Stimulated activated CD4-positive, alpha-beta T cell treated with anti-CD3 and anti-CD28 coated beads, TNF-alpha, amount 100 ng/mL, for 1 hour (primary cell): Measurements from ENCODE around the gene GPD2.
"Not testable (repeated sequence)": the region's sequence is repeated elsewhere in the genome, so short reads cannot be mapped to it uniquely, and the experiment has no call there.

Experiments
- DNase-seq, 3 donors: peaks; one replicate each; pipeline ENCODE4 v3.0.0-alpha.2; 2020; ENCODE audit warnings: low read depth in 3 of 3, low spot score in 1 of 3

The GPD2 gene

DNA sequence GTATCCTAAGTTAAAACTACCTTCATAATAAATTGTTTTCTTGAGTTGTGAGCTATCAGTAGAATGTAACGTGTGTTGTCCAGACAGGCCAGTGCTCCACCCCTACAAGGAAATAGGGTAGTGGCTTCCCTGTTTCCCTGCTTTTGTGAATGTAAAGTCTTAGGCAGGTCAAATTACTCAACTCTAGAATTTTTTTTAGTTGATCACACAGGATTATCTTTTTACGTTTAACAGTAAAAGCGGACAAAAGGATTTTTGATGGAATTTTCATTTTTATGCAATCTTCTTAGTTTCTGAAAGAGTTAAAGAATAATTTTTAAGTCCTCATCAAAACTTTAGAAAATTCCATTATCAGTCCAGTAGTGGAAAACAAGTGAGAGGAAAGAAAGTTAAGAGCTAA lies 38.2 kb downstream of the GPD2 start:
- DNase-seq = no peak

DNA sequence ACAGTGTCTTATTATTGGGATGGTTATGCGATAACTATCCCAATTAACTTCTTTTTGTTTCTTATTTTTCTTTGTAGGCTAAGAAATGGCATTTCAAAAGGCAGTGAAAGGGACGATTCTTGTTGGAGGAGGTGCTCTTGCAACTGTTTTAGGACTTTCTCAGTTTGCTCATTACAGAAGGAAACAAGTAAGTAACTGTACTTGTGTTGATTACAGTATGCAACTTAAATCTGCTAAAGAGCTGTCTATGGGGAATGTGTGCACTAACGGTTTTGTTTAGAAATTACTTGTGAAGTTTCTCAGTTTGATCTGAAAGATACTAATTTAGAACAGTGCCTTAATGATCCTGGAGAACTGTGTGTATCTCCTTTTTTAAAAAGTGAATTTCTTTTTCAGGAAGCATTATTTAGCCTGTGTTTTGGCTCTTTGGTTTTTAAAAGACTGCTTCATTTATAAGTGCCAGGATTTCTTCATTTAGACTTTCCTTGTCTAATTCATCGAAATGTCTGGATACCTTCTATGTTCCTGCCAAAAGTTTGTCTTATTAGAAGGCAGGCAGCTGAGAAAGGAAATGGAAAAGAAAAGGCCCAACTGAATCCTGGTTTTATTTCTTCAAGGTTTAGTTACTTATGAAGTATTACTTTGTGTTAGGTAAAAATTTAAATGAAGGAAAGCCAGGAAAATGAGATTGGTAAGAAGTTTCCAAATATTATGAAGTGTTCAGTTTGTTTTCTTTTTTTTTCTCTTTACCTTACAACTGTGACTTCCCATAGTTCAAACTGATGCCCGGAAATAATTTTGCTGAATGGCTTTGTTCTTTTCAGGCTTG lies 40.1 kb downstream of the GPD2 start:
- DNase-seq = no peak

DNA sequence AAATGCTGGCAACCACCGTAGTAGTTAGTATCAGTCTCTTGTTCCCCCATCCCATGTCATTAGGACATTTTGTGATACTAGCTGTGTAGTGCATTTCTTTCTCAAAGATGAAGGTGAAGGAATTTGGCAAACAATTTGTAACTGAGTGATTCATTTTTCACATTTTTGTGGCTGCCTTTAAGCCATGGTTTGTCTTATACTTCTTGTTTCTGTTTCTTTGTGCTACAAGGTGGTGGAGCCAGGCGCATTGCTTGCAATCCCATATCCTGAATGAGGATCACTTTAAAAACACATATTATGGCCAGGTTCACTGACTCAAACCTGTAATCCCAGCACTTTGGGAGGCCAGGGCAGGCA lies 40.6 kb downstream of the GPD2 start:
- no peak for DNase-seq

DNA sequence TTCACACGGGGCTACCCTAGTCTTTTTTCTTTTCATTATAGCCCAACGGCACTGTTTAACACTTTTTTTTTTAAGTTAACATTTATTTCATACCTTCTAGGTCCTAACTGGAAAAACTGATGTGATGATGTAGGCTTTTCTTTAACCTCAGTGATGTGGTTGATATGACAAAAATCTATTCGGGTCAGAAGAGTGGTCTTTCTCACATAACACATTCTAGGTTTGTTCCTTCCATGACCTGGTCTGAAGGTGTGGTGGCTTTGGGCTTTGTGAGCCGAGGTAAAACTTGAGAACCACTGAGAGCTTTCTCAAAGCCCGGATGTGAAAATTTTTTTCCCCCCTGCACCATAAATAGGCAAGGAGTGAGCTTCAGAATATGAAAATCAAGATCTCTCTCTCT lies 44.2 kb downstream of the GPD2 start:
- DNase-seq = no peak

DNA sequence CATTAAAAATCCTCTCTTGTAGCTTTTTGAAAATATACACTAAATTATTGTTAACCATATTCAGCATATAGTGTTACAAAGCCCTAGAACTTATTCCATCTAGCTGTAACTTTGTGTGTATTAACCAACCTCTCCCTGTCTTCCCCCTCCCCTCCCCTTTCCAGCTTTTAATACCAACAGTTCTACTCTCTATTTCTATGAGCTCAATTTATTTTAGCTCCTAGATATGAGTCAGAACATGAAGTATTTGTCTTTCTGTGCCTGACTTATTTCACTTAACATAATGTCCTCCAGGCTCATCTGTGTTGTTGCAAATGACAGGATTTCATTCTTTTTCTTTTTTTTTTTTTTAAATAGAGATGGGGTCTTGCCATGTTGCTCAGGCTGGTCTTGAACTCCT lies 45.1 kb downstream of the GPD2 start:
- no peak for DNase-seq

DNA sequence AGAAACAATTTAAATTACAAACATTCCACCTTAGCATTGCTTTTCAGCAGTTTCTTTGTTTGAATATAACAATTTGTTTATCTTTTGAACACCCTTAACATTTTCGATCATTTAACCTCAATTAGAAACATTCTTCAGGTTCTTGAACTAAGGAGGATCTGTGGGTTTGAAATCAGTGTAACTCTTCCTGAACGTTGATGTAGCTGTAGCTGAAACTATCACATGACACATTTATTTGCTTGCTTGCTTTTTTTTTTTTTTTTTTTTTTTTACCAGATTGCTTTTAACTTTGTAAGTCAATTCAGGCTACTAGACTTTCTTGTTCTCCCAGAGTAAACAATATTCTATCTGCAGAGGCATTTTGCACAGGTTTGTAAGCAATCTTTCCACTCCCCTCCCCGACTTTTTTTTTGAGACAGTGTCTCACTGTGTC lies 47.6 kb downstream of the GPD2 start:
- DNase-seq = no peak

DNA sequence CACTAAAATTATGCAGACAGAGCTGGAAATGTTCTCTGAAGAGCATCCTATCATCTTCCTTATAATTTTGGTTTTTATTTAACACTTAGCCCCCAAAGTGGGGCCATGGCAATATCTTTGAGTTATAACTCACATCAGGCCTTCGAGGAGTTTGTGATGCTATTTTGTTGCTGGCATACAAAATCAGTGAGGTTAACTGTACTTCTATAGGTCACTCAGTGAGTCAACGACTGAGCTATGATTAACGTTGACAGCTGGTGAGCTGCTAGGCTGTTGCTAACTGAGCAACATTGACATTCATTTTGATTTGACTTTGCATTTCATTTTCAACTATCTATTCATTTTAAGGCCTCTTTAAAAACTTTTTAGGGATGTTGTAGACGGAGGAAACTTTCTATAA lies 50.0 kb downstream of the GPD2 start:
- no peak for DNase-seq

DNA sequence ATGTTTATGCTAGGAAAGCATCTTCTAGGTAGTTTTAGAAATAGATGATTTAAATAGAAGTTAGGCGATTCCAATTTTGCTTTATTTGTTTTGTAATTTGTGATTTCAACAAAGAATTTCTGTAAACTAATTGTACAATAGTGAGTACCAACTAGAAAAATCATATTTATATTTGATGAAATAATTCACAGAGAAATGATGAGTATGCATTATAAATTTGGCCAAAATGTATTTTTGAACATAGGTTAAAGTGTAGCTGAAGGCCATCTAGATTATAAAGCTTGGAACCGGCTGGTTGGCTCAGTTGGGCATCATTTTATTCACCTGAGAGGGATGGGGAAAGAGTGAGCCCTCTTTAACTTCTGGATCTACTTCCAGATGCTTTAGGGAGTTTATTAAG lies 50.4 kb downstream of the GPD2 start:
- DNase-seq = no peak

DNA sequence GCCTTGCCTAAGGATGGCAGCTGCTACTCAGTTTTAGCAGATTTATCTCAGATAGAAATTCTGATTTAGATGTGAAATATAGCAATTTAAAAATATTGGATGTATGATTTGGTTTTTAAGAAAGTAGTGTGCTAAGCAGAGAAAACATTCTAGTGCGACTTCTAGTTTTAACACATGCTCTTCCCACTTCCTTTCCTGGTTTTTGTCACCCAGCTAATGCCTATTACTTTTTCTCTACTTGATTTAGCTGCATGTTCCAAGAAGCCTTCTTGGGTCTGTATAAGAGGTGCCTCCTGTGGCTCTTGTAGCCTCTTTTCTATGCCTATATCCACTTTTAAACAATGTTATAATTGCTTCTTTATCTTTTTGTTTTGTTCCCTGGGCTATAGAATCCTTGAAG lies 53.0 kb downstream of the GPD2 start:
- DNase-seq = no peak

DNA sequence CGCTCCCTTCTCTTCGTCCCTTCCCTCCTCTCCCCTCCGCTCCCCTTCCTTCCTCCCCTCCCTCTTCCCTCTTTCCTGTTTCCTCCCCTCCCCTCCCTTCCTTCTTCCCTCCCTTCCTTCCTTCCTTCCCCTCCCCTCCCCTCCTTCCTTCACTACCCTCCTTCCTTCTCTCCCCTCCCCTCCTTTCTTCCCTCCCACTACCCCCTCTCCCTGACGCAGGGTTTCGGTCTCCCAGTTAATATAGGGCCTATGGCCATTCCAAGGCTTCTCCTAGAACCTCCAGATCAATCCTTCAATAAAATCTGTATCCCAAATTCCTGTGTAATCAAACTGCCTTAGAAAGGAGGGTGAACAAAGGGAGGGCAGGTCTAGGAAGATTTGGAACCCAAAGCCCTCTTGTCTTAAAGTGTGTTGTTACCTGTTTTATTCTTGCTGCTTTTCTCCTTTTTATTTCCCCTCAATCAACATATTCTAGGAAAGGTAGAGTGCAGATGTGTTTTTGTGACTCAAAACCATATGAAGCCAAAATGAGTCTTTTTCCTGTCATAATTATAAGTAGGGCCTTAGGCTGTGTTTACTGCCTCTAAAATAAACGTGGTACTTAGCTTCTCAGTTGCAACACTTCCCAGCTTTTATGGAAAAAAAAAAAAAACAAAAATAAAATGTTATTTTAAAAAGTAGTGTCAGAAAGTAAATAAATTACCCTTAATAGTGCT lies 53.7 kb downstream of the GPD2 start:
- DNase-seq = no peak

DNA sequence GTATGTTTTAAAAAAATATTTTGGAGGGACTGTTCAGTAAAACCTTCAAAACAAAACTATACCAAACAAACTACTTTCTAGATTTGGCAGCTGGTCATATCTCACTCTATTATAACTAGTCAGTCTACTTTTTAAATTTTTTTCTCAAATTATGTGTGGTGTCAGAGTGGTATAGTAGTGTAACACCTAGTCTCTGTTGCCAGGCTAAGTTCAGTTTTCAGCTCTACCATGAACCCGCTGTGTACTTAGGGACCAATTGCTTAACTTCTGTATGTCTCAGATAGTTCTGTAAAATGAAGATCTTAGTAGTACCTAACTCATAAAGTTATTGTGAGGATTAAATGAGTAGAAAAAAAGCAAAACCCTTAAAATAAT lies 54.3 kb downstream of the GPD2 start:
- no peak for DNase-seq

DNA sequence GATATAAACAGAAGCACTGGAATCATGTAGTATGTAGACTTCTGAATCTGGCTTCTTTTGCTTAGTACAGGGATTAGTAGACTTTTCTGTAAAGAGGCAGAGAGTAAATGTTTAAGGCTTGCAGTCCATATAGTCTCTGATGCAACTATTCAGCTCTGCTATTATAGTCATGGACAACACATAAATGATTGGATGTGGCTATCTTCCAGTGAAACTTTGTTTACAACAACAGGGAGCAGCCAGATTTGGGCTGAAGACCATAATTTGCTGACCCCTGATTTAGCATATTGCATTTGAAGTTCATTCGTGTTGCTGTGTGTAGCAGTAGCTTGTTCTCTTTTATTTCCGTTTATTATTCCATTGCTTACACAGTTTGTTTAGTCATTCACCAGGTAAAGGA lies 55.0 kb downstream of the GPD2 start:
- DNase-seq = no peak

DNA sequence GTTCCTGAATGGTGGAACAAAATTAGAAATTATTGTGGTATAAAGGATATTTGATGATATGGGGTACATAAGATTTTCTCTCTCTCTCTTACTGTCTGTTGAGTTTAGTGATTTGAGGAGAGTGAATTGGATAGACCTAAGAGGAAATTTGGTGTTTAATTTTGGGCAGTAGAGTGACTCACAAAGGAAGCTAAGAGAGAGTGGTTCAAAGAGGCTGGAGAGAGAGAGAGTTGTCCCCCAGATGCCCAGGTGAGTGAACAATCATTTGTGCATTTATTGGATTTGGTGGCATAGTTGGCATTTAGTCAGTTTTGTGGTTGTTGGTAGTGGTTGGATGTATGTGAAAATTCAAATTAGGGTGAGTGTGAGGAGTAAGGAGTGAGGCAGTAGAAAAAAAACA lies 56.8 kb downstream of the GPD2 start:
- DNase-seq = no peak

DNA sequence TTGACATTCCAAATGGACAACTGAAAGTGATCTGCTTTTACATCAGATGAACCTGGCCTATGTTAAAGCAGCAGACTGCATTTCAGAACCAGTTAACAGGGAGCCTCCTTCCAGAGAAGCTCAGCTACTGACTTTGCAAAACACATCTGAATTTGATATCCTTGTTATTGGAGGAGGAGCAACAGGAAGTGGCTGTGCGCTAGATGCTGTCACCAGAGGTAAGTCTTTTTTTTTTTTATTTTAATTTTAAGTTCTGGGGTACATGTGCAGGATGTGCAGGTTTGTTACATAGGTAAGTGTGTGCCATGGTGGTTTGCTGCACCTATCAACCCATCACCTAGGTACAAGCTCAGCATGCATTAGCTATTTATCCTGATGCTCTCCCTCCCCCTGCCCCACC lies 59.8 kb downstream of the GPD2 start:
- DNase-seq = not testable (repeated sequence)

DNA sequence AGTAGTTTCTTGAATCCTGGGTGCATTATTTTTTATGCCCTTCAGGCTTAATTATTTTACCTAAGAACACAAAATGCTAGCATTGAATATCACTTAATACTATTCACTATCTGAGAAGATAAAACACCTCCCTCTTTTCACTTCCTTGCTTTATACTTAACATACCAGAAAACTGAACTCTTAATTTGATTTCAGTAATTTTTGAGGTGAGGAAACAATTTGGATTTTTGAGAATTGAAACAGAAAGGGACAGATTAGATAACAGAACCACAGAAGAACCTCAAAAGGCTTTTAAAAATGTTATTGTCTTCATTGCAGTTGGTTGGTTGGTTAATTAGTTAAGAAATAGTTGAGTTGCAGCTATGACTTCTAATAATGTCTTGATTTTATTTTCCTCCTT lies 69.5 kb downstream of the GPD2 start:
- no peak for DNase-seq

DNA sequence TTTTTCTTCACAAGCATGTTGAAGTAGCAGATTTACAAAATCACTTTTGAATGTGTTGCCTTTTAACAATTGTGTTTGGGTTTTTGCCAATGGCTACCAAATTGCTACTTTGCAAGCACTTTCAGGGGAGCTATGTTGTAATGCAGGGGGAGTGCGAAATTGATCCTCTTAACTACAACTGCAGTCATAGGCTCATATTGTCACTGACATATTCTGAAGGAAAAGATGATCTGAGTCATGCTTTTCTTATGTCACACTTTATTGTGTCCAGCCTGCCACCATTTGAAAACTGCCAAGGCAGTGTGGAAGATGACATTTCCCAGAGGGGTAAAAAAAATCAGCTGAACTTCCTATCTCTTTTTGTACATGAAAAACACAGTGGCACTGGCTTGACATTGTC lies 74.9 kb downstream of the GPD2 start:
- no peak for DNase-seq

DNA sequence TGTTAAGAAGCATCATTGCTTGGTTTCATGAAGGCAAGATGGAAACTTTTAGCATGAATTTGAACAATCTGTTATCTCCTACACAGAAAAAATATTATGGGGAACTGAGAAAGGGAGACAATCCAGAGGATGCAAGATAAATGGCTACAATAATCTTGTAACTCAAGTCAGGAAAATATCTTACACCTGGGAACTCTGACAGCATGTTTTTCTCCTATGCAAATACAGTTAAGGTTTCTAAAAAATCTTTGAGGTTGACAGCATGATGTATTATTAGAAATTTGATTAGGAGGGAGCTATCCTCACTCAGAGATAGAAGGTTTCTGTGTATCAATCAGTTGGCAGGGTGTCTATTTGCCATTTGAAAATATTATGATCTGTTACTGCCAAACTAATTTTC lies 75.6 kb downstream of the GPD2 start:
- DNase-seq = no peak

DNA sequence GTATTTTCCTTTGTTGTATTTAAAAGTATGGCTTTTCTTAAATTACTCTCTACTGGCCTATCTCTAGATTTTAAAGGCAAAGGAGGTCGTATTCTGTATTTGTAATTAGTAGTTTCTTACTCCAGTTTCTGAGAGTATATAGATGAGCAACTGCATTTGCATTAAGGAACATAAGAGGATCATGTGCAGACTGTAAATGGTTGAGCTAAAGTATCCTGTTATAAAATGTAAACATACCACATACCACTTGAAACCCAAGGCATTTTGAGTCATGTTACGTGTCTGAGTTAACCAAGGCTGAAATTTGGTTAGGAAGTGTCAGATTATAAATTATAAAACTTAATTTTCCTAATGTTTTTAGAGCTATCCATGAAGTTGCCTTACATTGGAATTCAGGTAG lies 76.3 kb downstream of the GPD2 start:
- DNase-seq = no peak

DNA sequence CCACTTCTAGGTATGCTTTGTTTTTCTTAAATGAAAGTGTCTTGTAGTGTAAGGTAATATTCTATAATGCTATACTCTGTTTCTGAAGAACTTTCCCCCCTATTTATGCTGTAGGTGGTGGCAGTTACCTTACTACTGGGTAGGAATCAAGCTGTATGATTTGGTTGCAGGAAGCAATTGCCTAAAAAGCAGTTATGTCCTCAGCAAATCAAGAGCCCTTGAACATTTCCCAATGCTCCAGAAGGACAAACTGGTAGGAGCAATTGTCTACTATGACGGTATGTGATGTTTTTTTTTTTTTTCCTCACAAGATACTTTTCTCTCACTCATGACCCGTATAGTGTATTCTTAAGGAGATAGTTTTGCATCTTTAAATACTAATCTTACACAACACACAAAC lies 77.0 kb downstream of the GPD2 start:
- DNase-seq = no peak

DNA sequence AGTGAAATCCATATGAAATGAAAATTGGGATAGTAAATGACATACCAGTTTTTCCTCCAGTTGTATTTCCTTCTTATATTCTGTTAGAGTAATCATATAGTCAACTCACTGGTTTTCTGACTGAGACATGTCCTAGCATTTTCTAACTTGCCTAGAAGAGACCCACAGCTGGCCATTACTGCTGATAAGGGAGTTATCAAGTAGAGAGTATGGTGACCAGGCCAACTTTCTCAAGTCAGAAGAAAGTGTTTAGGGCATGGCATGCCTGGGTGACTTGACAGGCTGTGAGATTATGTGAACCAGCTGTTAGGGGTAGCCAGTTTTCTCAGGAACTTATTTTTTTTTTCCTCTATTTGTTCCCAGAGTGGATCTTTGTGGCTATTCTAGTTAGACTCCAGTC lies 81.2 kb downstream of the GPD2 start:
- DNase-seq = no peak

DNA sequence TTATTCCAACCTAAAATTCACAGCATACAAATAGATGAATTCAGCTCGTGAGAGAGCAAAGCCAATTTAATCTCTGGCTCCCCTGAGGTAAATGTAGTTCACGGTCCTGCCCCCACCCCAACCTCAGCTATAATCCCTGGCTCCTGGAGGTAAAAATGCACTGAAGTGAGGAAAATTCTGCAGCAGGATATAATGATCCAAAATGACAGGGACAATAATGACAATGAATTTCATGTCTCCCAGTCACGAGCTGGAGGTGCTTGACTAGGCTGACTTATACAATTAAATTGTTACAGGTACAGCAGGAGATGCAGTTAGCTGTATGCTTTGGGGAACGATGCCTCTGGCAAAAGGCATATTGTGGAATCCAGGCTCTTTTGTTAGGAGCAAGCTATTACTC lies 82.0 kb downstream of the GPD2 start:
- no peak for DNase-seq

DNA sequence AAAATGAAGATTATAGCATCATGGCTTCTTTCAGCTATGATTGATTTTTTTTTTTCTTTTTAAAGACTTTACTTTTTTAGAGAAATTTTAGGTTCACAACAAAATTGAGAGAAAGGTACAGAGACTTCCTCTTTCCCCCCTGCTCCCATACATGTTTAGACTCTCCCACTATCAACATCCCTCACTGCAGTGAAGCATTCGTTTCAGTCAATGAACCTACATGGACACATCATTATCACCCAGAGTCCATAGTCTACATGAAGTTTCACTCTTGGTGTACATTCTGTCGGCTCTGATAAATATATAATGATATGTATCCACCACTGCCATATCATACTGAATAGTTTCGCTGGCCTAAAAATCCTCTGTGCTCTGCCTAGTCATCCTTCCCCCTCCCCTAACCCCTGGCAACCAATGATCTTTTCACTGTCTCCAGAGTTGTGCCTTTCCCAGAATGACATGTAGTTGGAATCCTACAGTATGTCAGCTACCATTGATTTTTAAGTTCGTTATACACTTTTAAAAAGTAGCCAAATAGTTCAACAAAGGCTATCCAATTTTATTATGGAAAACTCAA lies 86.8 kb downstream of the GPD2 start:
- DNase-seq = no peak
